ENCODE data around the gene PAPOLA.

PAPOLA gene

GRCh38 chr14:96582411-96582961, 80.3 kb downstream of the PAPOLA start:
- DNase-seq (ENCODE audit: low spot score) = no peak
- H3K27ac ChIP-seq = no peak overlapping the region
- TF ChIP-seq, protein P1, sequence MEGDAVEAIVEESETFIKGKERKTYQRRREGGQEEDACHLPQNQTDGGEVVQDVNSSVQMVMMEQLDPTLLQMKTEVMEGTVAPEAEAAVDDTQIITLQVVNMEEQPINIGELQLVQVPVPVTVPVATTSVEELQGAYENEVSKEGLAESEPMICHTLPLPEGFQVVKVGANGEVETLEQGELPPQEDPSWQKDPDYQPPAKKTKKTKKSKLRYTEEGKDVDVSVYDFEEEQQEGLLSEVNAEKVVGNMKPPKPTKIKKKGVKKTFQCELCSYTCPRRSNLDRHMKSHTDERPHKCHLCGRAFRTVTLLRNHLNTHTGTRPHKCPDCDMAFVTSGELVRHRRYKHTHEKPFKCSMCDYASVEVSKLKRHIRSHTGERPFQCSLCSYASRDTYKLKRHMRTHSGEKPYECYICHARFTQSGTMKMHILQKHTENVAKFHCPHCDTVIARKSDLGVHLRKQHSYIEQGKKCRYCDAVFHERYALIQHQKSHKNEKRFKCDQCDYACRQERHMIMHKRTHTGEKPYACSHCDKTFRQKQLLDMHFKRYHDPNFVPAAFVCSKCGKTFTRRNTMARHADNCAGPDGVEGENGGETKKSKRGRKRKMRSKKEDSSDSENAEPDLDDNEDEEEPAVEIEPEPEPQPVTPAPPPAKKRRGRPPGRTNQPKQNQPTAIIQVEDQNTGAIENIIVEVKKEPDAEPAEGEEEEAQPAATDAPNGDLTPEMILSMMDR (conservative IDR thresholded peaks at IDR 0.05; ENCODE audit: low read depth) = no peak
- ChIA-PET CTCF (no interaction called here), POLR2A (ENCODE audit: low non-redundant PET) (no interaction called here)

DNA sequence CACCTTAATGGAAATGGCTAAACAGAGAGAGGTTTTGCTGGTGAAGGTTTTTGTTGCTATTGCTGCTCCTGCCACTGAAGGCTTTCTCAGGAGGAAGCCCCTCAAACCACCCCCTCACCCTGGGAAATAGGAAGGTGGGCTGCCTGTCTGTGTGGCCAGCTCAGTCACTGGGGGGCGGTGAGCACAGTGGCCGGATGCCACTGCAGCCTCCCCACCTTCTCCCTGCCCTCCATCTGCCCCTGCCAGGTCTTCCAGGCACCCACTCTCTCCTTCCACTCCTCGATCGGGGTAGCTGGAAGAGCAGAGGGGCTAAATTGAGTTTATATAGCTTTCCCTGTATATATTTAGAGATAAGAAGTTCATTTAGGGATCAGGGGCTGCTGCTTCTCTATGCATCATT, 80.8 kb downstream of the PAPOLA start:
- ChIA-PET CTCF (interaction anchor here (1.3 kb wide), 1 partner anchor 159 kb away, joined by 10 read pairs; no protein-coding TSS in a partner anchor), POLR2A (ENCODE audit: low non-redundant PET) (no interaction called here)
- DNase-seq (ENCODE audit: low spot score) = no peak
- no peak overlapping the region for H3K27ac ChIP-seq
- TF ChIP-seq, protein P1 (conservative IDR thresholded peaks at IDR 0.05; ENCODE audit: low read depth) = no peak

DNA sequence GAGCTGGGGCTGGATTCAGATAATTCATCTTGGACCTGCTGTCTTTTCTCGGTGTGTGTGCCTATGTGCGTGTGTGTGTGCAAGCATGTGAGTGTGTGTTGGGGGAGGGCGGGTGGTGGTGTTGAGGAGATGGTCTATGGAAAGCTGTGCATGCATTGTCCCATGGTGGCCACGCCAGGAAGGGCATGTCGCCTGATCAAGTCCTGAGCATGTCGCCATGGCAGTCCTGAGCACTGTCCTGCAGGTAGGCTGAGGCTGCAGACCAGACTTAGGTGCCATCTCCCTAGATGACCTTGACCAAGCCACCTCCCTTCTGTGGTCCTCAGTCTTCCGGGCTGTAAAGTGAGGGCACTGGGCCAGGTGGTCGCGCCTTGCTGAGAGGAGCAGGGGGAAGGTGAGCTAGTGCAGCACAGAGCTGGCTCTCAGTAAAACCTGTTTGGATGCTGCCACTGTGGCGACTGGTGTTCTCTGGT, 81.4 kb downstream of the PAPOLA start:
- no peak overlapping the region for H3K27ac ChIP-seq
- ChIA-PET POLR2A (ENCODE audit: low non-redundant PET) (no interaction called here), CTCF (interaction anchor here (1.3 kb wide), 1 partner anchor 158 kb away, joined by 10 read pairs; no protein-coding TSS in a partner anchor)
- no peak for DNase-seq (ENCODE audit: low spot score)
- TF ChIP-seq, protein P1 (conservative IDR thresholded peaks at IDR 0.05; ENCODE audit: low read depth) = no peak

DNA sequence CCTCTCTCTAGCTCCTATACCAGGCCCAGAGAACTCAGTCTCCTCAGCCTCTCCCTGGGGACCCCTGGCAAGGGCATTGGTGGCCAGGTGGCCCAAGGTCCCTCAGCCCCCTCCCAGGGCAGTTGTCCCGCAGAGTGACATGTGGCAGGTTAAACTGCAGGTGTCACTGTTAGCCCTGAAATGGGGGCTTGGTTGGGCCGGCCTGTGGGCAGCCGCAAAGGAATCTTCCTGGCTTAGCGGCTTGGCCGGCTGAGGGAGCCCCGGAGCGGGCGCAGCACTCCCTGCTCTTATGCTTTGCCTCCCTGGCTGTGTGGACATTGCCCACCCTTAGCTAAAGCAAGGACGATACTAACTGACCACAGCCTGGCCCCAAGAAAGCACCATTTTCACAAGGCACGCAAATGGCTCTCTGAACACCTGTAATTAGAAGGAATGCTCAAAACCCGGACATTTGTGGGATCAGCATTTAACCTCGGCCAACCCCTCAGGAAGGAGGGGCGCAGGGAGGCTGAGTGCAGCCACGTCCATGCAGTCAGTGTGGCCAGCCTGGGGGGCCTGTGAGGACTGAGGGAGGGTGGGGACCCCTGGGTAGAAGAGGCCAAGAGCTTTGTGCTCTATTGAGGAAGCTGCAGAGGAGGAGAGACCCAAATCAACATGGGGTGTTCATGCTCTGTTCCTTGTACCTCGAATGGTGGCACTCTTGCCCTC, 82.2 kb downstream of the PAPOLA start:
- POLR2A ChIA-PET (ENCODE audit: low non-redundant PET) = no interaction called here
- TF ChIP-seq, protein P1 (conservative IDR thresholded peaks at IDR 0.05; ENCODE audit: low read depth) = peak; percentile 41
- H3K27ac ChIP-seq = no peak overlapping the region
- peak; percentile 27 for DNase-seq (ENCODE audit: low spot score)
- CTCF ChIA-PET = interaction anchor here (1.3 kb wide), 1 partner anchor 157 kb away, joined by 10 read pairs; no protein-coding TSS in a partner anchor

DNA sequence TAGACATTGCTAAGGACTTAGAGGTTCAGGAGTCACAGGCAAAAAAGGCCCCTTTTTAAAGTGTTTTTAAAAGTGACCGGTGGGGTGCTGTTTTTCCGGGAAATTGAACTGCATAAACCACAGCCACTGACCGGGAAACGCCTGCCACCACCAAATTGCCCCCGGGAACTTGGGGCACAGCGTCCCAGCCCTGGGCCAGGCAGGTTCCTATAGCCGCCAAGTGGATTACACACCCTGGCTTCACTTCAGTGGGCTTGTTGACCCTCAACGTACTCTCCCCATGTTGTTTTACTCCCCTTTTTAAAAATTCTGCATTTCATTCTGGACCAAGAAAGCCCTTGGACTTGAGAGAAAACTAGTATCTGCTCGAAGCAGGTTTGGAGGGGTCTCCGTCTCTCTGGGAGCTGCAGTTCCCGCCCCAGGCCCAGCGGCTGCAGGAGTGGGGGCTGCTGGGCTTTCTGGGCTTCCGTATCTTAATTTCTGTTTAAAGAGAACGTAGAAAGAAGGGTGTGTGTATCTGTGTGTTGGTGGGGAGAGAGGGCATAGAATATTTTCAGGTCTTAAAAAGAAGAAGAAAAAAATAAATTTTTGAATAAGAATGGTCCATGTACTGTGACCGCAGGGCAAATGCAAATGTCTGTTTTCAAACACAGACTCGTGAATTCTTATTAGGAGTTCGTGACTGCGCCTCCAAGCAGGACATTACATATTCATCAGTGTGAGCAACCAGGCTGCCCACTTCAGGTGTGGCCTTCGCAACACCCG, 82.9 kb downstream of the PAPOLA start:
- TF ChIP-seq, protein P1 (conservative IDR thresholded peaks at IDR 0.05; ENCODE audit: low read depth) = no peak
- ChIA-PET POLR2A (ENCODE audit: low non-redundant PET) (no interaction called here), CTCF (interaction anchor here (0.8 kb wide), 1 partner anchor 21 kb away, joined by 3 read pairs; no protein-coding TSS in a partner anchor)
- no peak for DNase-seq (ENCODE audit: low spot score)
- no peak overlapping the region for H3K27ac ChIP-seq

- DNase-seq (ENCODE audit: low spot score) = no peak
- ChIA-PET POLR2A (ENCODE audit: low non-redundant PET) (no interaction called here), CTCF (interaction anchor here (0.8 kb wide), 1 partner anchor 21 kb away, joined by 3 read pairs; no protein-coding TSS in a partner anchor)
- no peak overlapping the region for H3K27ac ChIP-seq
- TF ChIP-seq, protein P1 (conservative IDR thresholded peaks at IDR 0.05; ENCODE audit: low read depth) = no peak
Observed at GRCh38 chr14:96585672-96586013, 83.5 kb downstream of the PAPOLA start.
